ENCODE results near the gene CD164L2. TPM values are rescaled to one million over a fixed set of nuclear protein-coding genes. Genes with fewer than 3 reads are reported as not detected.
"Not testable (repeated sequence)": the region's sequence is repeated elsewhere in the genome, so short reads cannot be mapped to it uniquely, and the experiment has no call there.

Gene CD164L2
- total RNA-seq, 1 donor from 2014 or later = 0.29 TPM

DNA sequence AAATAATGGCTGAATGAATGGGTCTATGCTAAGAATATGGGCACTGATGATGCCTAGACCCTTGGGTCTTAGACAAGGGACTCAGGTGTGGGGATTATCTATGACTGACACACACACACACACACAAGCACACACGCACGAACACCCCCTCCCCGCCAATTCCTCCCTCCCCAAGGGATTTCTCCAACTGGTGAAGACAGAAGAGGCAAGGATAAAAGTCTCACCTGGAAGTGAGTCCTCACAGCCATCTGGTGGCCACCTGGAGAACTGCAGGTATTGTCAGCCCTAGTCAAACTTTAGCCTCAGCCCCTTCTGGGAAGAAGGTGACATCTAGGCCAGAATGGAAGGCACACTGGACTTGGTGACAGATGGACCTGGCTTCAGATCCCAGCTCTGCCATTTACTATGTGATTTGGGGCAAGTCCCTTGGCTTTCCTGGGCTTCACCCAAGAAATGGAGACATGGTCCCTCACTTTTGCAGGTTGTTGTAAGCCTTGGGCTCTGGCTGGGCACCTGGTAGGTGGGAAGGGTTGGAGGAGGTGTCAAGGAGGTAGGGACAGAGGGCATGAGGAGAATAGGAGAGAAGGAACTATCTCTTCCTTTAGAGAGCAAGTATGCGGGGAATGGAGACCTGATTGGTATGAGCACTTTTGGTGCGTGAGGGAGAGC lies 5.3 kb upstream of the CD164L2 start:
- peaks cover 9% of the 10 kb centered on the region for H3K27me3 ChIP-seq (ENCODE audit: control insufficient read depth, insufficient read depth, low read length)
- TF ChIP-seq, protein P1, sequence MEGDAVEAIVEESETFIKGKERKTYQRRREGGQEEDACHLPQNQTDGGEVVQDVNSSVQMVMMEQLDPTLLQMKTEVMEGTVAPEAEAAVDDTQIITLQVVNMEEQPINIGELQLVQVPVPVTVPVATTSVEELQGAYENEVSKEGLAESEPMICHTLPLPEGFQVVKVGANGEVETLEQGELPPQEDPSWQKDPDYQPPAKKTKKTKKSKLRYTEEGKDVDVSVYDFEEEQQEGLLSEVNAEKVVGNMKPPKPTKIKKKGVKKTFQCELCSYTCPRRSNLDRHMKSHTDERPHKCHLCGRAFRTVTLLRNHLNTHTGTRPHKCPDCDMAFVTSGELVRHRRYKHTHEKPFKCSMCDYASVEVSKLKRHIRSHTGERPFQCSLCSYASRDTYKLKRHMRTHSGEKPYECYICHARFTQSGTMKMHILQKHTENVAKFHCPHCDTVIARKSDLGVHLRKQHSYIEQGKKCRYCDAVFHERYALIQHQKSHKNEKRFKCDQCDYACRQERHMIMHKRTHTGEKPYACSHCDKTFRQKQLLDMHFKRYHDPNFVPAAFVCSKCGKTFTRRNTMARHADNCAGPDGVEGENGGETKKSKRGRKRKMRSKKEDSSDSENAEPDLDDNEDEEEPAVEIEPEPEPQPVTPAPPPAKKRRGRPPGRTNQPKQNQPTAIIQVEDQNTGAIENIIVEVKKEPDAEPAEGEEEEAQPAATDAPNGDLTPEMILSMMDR (IDR thresholded peaks at IDR 0.05; ENCODE audit: insufficient read depth, low read length, poor library complexity, severe bottlenecking) = peak; percentile 95
- H3K4me3 ChIP-seq (ENCODE audit: low read depth, low read length) = no peak overlapping the region
- DNase-seq (ENCODE audit: low read depth) = no peak
- H3K36me3 ChIP-seq (ENCODE audit: control insufficient read depth, insufficient read depth, low read length) = no peaks in the 10 kb centered on the region

DNA sequence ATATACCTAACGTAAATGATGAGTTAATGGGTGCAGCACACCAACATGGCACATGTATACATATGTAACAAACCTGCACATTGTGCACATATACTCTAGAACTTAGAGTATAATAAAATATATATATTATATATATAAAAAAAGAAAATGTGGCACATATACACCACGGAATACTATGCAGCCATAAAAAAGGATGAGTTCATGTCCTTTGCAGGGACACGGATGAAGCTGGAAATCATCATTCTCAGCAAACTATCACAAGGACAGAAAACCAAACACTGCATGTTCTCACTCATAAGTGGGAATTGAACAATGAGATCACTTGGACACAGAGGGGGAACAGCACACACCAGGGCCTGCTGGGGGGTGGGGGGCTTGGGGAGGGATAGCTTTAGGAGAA lies 1.7 kb upstream of the CD164L2 start:
- not testable (repeated sequence) for H3K36me3 ChIP-seq (ENCODE audit: control insufficient read depth, insufficient read depth, low read length); DNase-seq (ENCODE audit: low read depth)
- H3K27me3 ChIP-seq (ENCODE audit: control insufficient read depth, insufficient read depth, low read length) = peaks cover 18% of the 10 kb centered on the region

DNA sequence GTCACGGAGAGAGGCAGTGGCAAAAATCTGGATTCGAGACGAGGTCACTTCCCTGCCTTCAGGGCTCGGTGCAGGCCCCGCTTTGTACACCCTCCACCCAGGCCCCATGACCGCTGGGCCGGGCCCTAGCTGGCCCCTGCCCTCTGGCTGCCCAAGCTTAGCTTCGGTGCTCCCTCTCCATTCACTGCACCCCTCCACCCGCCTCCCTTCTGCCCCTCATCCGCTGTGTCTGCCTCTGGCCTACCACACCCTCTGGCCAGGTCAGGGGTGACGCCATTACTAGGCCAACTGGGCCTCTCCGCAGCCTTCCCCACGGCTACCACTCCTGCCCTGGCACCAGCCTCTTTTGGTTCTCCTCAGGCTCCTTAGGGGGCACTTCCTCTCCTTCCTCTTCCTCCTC lies 528 bp upstream of the CD164L2 start:
- no peak for DNase-seq (ENCODE audit: low read depth)
- no peak overlapping the region for H3K4me3 ChIP-seq (ENCODE audit: low read depth, low read length)
- peaks cover 18% of the 10 kb centered on the region for H3K27me3 ChIP-seq (ENCODE audit: control insufficient read depth, insufficient read depth, low read length)
- no peaks in the 10 kb centered on the region for H3K36me3 ChIP-seq (ENCODE audit: control insufficient read depth, insufficient read depth, low read length)
- TF ChIP-seq, protein P1 (IDR thresholded peaks at IDR 0.05; ENCODE audit: insufficient read depth, low read length, poor library complexity, severe bottlenecking) = no peak

More for the DNA sequence above, 1.7 kb upstream of the CD164L2 start:
- H3K4me3 ChIP-seq (ENCODE audit: low read depth, low read length) = not testable (repeated sequence)

DNA sequence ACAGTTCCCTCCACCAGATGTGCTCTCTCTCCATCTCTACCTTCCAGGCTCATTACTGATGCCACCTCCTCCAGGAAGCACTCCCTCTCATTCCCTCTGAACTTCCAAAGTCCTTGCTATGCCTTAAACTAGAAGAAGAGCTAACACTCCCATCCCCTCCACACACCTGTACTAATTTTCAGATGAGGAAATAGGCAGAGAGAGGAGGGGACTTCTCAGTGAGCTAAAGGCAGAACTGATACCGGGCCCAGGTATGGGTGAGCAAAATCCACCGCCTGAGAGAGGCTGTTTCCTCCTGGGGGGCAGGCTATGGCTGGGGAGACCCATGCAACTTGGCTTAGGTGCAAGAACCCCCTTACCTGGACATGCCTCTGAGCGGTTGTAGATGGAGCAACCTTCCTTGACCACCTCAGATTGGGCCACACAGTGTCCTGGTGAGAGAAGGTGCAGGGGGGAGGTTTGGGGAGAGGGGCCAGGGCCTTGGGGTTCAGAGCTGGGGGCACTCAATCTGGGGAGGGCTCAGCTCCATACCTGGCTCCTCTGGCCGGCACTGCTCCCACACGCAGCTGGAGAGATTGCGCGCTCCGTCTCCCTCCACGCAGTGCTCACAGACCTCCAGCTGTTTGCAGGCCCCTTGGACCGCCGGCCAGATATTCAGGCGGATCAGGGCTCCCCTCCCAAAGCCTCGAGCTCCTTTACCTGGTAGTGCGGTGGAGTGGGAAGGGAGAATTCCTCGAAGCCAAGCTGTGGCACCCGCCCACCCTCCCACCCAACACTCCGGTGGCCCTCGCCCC lies 967 bp downstream of the CD164L2 start:
- no peaks in the 10 kb centered on the region for H3K36me3 ChIP-seq (ENCODE audit: control insufficient read depth, insufficient read depth, low read length)
- TF ChIP-seq, protein P1 (IDR thresholded peaks at IDR 0.05; ENCODE audit: insufficient read depth, low read length, poor library complexity, severe bottlenecking) = no peak
- H3K4me3 ChIP-seq (ENCODE audit: low read depth, low read length) = no peak overlapping the region
- DNase-seq (ENCODE audit: low read depth) = no peak
- peaks cover 18% of the 10 kb centered on the region for H3K27me3 ChIP-seq (ENCODE audit: control insufficient read depth, insufficient read depth, low read length)

DNA sequence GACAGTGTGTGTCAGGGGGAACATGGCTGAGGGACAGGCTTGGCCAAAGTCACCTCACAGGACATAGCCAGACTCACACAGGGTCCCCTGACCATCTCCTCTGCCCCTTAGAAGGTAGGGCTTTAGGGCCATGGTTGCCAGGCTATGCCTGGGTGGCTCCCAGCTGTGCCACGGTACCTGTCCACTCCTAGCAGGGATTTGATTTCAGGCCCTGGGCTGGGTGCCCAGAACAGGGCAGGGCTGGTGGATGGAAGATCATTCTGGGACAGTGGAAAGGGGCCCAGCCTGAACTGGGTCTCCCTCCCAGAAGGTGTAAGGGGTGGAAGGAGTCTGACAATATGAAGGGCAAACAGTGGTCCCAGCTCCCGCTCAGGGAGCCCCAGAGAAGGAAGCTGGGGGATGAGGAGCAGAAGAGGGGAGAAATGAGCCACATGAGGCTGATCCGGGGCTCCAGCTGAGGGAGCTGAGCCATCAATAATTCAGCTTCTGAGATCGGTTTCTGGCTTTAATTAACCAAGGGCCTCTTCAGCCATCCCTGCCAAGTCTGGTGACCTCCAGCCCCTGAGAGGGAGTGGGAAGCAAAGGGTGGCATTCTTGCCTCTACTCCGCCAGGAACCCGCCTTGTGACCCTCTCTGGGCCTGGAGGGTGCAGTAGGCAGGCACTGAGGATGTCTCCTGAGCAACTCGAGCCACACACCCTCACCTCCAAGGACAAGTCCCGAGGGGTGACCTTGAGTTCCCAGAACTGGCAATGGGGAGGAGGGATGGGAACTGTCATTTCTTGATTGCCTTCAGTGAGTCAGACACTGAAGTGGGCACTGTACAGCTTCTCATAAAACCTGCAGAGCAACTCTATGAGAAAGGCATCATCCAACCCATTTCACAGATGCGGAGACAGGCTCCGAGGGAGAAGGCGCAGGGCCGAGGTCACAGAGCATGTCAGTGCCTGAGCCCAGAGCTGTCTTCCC lies 2.1 kb downstream of the CD164L2 start:
- peaks cover 18% of the 10 kb centered on the region for H3K27me3 ChIP-seq (ENCODE audit: control insufficient read depth, insufficient read depth, low read length)
- TF ChIP-seq, protein P1 (IDR thresholded peaks at IDR 0.05; ENCODE audit: insufficient read depth, low read length, poor library complexity, severe bottlenecking) = no peak
- no peak overlapping the region for H3K4me3 ChIP-seq (ENCODE audit: low read depth, low read length)
- no peaks in the 10 kb centered on the region for H3K36me3 ChIP-seq (ENCODE audit: control insufficient read depth, insufficient read depth, low read length)
- no peak for DNase-seq (ENCODE audit: low read depth)

DNA sequence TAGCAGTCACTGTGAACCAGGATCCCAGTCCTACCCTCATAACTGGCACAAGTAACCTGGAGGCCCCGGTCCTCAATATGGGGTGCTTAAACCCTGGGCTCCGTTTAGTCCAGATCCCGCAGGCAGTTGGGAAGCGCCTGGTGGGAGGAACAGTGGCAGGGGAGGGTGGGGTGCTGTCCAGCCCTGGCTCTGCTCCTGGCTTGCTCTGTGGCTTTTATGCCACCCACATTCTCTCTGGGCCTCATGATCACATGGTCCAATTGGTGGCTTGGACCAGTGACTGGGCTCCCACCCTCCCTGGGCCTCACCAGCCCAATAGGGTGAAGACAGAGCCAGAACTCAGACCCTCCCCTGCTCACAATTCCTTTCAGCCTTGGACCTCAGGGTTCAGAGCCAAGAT lies 2.9 kb downstream of the CD164L2 start:
- DNase-seq (ENCODE audit: low read depth) = no peak
- Histone ChIP-seq H3K4me3 (ENCODE audit: low read depth, low read length) (no peak overlapping the region), H3K36me3 (ENCODE audit: control insufficient read depth, insufficient read depth, low read length) (no peaks in the 10 kb centered on the region), H3K27me3 (ENCODE audit: control insufficient read depth, insufficient read depth, low read length) (peaks cover 18% of the 10 kb centered on the region)
- TF ChIP-seq, protein P1 (IDR thresholded peaks at IDR 0.05; ENCODE audit: insufficient read depth, low read length, poor library complexity, severe bottlenecking) = no peak

All from kidney epithelial cell (primary cell).